Measurements from ENCODE around the gene RETN. TPM values are rescaled to one million over a fixed set of nuclear protein-coding genes. Genes with fewer than 3 reads are reported as not detected.

Gene RETN
- polyA plus RNA-seq, 2 of the 4 experiments (the other 2 are of a cell fraction) = not detected

DNA sequence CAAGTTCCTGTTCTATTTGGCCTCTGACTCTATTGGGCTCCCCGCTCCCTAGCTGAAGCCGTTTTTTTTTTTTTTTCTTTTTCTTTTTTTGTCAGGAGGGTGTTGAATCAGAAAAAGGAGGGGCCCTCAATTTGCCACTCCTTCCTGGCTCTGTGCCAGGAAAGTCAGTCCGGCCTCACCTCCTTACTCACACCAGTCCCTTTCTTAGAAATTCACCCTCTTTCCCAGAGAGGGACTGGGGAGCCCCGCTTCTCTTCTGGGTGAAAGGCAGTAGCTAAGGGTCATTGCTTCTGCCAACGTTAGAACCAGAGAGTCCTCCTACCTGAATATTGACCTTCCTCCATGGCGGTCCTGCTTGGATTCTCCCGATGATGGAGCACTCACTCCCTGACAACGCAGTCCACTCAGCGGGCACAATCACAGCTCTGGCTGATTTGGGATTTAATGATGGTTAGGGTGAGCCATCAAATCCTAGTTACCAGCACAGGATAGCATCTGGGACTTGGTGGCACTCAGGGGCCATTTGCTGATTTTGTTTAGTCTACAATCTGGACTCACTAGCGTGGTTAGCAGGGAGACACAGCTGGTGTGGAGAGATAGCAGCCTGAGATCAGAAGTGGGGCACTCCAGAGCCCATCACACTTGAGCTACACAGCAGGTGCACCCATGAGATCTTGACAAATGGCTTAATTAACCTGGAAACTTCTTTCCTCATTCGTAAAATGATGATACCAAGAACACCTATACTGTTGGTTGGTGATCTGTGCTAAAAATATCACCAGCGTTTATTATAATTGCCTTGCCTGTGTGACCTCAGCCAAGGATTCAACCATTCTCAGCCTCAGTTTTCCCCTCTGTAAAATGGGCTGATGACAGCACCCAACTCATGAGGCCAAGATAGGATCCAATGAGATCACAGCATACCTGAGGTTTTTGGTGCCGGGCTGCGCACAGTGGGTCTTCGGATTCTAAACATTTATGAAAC, 30.9 kb downstream of the RETN start:
- Histone ChIP-seq H3K4me2 (no peak overlapping the region), H3K27ac (no peak overlapping the region), H3K4me1 (no peaks in the 10 kb centered on the region), H3K4me3 (no peak overlapping the region), H3K9me3 (no peaks in the 10 kb centered on the region)
- 38% methylated on average over 13 of the region's 15 CpGs for WGBS (ENCODE audit: missing lambda C conversion rate)
- TF ChIP-seq EHF (CRISPR knock-in tag; IDR thresholded peaks at IDR 0.05) (no peak), JUN (IDR thresholded peaks at IDR 0.05) (no peak), NFE2L2 (conservative IDR thresholded peaks at IDR 0.05; ENCODE audit: low read length) (no peak), MYC (IDR thresholded peaks at IDR 0.05; ENCODE audit: borderline replicate concordance, low read length) (no peak), EP300 (IDR thresholded peaks at IDR 0.05) (no peak), NR3C1 (IDR thresholded peaks at IDR 0.05) (no peak), BCL3 (IDR thresholded peaks at IDR 0.05) (no peak), MAFK (IDR thresholded peaks at IDR 0.05; ENCODE audit: partially characterized antibody) (no peak), GATA3 (IDR thresholded peaks at IDR 0.05; ENCODE audit: borderline replicate concordance) (no peak), CHD2 (IDR thresholded peaks at IDR 0.05; ENCODE audit: low read length, partially characterized antibody) (no peak), HDAC2 (IDR thresholded peaks at IDR 0.05) (no peak), CBX2 (IDR thresholded peaks at IDR 0.05; ENCODE audit: borderline replicate concordance, low read depth) (no peak), PHF8 (IDR thresholded peaks at IDR 0.05; ENCODE audit: borderline replicate concordance, low read depth) (no peak), RARB (CRISPR knock-in tag; IDR thresholded peaks at IDR 0.05) (no peak)
- FAIRE-seq (no peak), DNase-seq (ENCODE audit: low read depth in 1 of 2, low spot score in 1 of 2) (no peak), ATAC-seq (no peak)
- ChIA-PET CTCF (interaction anchor here (0.7 to 2.1 kb wide), 3 partner anchors 20 to 345 kb away, joined by 4 to 6 read pairs (median 4); no protein-coding TSS in a partner anchor), POLR2A (no interaction called here)

DNA sequence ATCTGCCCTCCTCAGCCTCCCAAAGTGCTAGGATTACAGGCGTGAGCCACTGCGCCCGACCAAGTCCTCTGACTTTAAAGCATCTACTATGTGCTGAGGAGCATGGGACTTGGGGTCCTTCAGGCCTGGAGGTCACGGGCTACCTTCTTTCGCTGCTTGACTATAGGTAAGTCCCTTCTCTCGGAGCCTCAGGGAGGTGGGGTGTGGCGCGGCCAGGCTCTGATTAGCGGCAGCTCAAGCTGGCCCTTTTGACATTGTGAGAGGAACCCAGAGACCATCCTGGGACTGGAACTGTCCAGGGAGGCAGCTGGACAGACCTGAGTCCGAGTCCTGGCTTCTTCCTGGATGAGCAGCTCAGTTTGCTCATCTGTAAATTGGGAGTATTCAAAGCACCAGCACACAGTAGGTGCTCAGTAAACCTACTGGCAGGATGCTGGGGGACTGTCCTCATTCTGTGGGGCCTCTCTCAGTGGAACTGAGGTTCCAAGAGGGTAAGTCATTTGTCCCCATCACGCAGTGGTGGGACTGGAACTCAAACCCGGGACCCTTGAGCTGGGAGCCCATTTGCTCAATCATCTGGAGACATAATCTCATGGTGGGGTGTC, 32.3 kb downstream of the RETN start:
- DNase-seq (ENCODE audit: low read depth in 1 of 2, low spot score in 1 of 2) (no peak), FAIRE-seq (no peak), ATAC-seq (no peak)
- Histone ChIP-seq H3K4me2 (no peak overlapping the region), H3K9me3 (no peaks in the 10 kb centered on the region), H3K4me3 (no peak overlapping the region), H3K4me1 (no peaks in the 10 kb centered on the region), H3K27ac (no peak overlapping the region)
- ChIA-PET POLR2A (no interaction called here), CTCF (no interaction called here)
- TF ChIP-seq HEYL (CRISPR knock-in tag; IDR thresholded peaks at IDR 0.05) (no peak), ELK1 (IDR thresholded peaks at IDR 0.05; ENCODE audit: low read depth, low read length) (no peak), MYC (IDR thresholded peaks at IDR 0.05; ENCODE audit: borderline replicate concordance, low read length) (no peak), CBX8 (IDR thresholded peaks at IDR 0.05) (no peak), TFCP2L1 (CRISPR knock-in tag; IDR thresholded peaks at IDR 0.05) (no peak), HDAC2 (IDR thresholded peaks at IDR 0.05) (no peak), RAD21 (conservative IDR thresholded peaks at IDR 0.05 in 1 of 2, IDR thresholded peaks at IDR 0.05 in 1 of 2) (no peak), CHD4 (IDR thresholded peaks at IDR 0.05; ENCODE audit: borderline replicate concordance) (no peak), FOSB (CRISPR knock-in tag; IDR thresholded peaks at IDR 0.05) (no peak)
- 100% methylated on average over 1 of the region's 12 CpGs for WGBS (ENCODE audit: missing lambda C conversion rate)
